Fibroblast of lung (primary cell): Measurements from ENCODE around the gene GGCT. TPM values are rescaled to one million over a fixed set of nuclear protein-coding genes. Genes with fewer than 3 reads are reported as not detected.
A peak's percentile ranks its signal among the peaks of the same experiment; 100 is the strongest.

Source experiments
- DNase-seq, 2 donors: peaks; one replicate each; pipeline versions ENCODE4 v3.0.0 to v3.0.0-alpha.2; 2010; ENCODE audit warnings: low read depth in 2 of 2
- H2AFZ ChIP-seq: 2 replicates; pipeline ENCODE4 v1.5.1; 2012; ENCODE audit warnings: low read length, control low read depth, inconsistent platforms
- H3K27ac ChIP-seq: 2 replicates; pipeline ENCODE4 v1.5.1; 2011; ENCODE audit warnings: low read length, control low read depth; ENCODE audit not compliant: insufficient read depth
- H3K27me3 ChIP-seq: 2 replicates; pipeline ENCODE4 v1.5.1; 2011; ENCODE audit warnings: mild to moderate bottlenecking, low read length; ENCODE audit not compliant: control insufficient read depth, insufficient read depth
- H3K36me3 ChIP-seq: 2 replicates; pipeline ENCODE4 v1.5.1; 2011; ENCODE audit warnings: low read length; ENCODE audit not compliant: control insufficient read depth, insufficient read depth
- H3K4me1 ChIP-seq: 2 replicates; pipeline ENCODE4 v1.5.1; 2011; ENCODE audit warnings: low read length; ENCODE audit not compliant: control insufficient read depth, insufficient read depth; ENCODE audit errors: extremely low read depth
- H3K4me2 ChIP-seq: 2 replicates; pipeline ENCODE4 v1.5.1; 2011; ENCODE audit warnings: low read length, control low read depth; ENCODE audit not compliant: insufficient read depth; ENCODE audit errors: extremely low read depth
- H3K4me3 ChIP-seq, 4 experiments: fragments of 200-600 bp in 1 of 4; sonication (generic) in 1 of 4; replicated peaks in 1 of 4; 2 replicates each; pipeline ENCODE4 v1.5.1; 2011 to 2016; ENCODE audit warnings: low read length in 4 of 4, low read depth in 3 of 4, mild to moderate bottlenecking in 3 of 4, control low read depth in 2 of 4, inconsistent platforms in 1 of 4, mixed read lengths in 1 of 4; ENCODE audit not compliant: insufficient read depth in 1 of 4; ENCODE audit errors: control extremely low read depth in 1 of 4
- H3K79me2 ChIP-seq: 2 replicates; pipeline ENCODE4 v1.5.1; 2012; ENCODE audit warnings: mild to moderate bottlenecking, low read length, inconsistent platforms; ENCODE audit not compliant: control insufficient read depth, insufficient read depth
- H3K9ac ChIP-seq: 2 replicates; pipeline ENCODE4 v1.5.1; 2011; ENCODE audit warnings: mild to moderate bottlenecking, low read length, control low read depth; ENCODE audit not compliant: insufficient read depth
- H3K9me3 ChIP-seq: 2 replicates; pipeline ENCODE4 v1.5.1; 2012; ENCODE audit warnings: low read depth, low read length; ENCODE audit not compliant: control insufficient read depth, insufficient read depth
- H4K20me1 ChIP-seq: 2 replicates; pipeline ENCODE4 v1.5.1; 2011; ENCODE audit warnings: low read length; ENCODE audit not compliant: control insufficient read depth, insufficient read depth; ENCODE audit errors: extremely low read depth
- EZH2 ChIP-seq: IDR thresholded peaks from 2 replicates; pipeline ENCODE4 v1.5.1; 2012; ENCODE audit warnings: low read length, control low read depth, mild to moderate bottlenecking; ENCODE audit errors: missing control alignments
- polyA minus RNA-seq: library from RNA; depleted of rRNA, polyadenylated mRNA; stranded (reverse); fragments of >200 nt; gene quantifications from 2 replicates; pipeline ENCODE4 v1.2.3, GENCODE V29; 2011; ENCODE audit warnings: low replicate concordance
- polyA plus RNA-seq, 2 donors: library from polyadenylated mRNA; depleted of rRNA in 1 of 2; stranded (reverse) in 1 of 2; unstranded in 1 of 2; fragments of >200 nt; gene quantifications; 2 replicates each; pipeline ENCODE4 v1.2.1, GENCODE V29; 2011 to 2012; ENCODE audit warnings: missing spikeins in 1 of 2
- total RNA-seq: library from RNA; depleted of rRNA; stranded (reverse); fragments of >200 nt; gene quantifications from 2 replicates; pipeline ENCODE4 v1.2.1, GENCODE V29; 2014
- TF ChIP-seq, protein P1 (sequence below), 2 donors: IDR thresholded peaks in 1 of 2; conservative IDR thresholded peaks in 1 of 2; 1 replicate in 1 of 2; 2 replicates in 1 of 2; pipeline ENCODE4 v1.5.1; 2011 to 2012; ENCODE audit warnings: low read length in 2 of 2, control low read depth in 1 of 2, inconsistent platforms in 1 of 2, low read depth in 1 of 2, mild to moderate bottlenecking in 1 of 2

GGCT gene, protein sequence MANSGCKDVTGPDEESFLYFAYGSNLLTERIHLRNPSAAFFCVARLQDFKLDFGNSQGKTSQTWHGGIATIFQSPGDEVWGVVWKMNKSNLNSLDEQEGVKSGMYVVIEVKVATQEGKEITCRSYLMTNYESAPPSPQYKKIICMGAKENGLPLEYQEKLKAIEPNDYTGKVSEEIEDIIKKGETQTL
- total RNA-seq: 24.6 and 33.1 TPM in 2 replicates
- 21.6 and 23.2 TPM in 2 replicates for polyA plus RNA-seq
- 31.1 and 32.0 TPM in 2 replicates for polyA plus RNA-seq (2012)
- 9.0 and 9.3 TPM in 2 replicates for polyA minus RNA-seq

GRCh38 chr7:30504301-30505173 lies at the start of gene GGCT:
Gene GGCT (minus strand): TSS chr7:30504829. CDS start chr7:30504709, 120 bp downstream.
- Histone ChIP-seq H3K4me2 (peak within 1 kb of the TSS; percentile 82), H3K4me1 (no peaks in the 10 kb centered on the region), H2AFZ (peak within 1 kb of the TSS; percentile 92), H3K36me3 (no peaks in the 10 kb centered on the region), H3K9me3 (no peaks in the 10 kb centered on the region), H4K20me1 (no peaks in the 10 kb centered on the region), H3K9ac (peak within 1 kb of the TSS; percentile 71), H3K27me3 (no peaks in the 10 kb centered on the region), H3K79me2 (peaks cover 24% of the 10 kb centered on the region), H3K4me3 (peak within 1 kb of the TSS; percentile 61 to 97 (median 89)), H3K27ac (peak within 1 kb of the TSS; percentile 70)
- TF ChIP-seq, protein P1, sequence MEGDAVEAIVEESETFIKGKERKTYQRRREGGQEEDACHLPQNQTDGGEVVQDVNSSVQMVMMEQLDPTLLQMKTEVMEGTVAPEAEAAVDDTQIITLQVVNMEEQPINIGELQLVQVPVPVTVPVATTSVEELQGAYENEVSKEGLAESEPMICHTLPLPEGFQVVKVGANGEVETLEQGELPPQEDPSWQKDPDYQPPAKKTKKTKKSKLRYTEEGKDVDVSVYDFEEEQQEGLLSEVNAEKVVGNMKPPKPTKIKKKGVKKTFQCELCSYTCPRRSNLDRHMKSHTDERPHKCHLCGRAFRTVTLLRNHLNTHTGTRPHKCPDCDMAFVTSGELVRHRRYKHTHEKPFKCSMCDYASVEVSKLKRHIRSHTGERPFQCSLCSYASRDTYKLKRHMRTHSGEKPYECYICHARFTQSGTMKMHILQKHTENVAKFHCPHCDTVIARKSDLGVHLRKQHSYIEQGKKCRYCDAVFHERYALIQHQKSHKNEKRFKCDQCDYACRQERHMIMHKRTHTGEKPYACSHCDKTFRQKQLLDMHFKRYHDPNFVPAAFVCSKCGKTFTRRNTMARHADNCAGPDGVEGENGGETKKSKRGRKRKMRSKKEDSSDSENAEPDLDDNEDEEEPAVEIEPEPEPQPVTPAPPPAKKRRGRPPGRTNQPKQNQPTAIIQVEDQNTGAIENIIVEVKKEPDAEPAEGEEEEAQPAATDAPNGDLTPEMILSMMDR (conservative IDR thresholded peaks at IDR 0.05 in 1 of 2, IDR thresholded peaks at IDR 0.05 in 1 of 2; ENCODE audit: low read depth in 1 of 2, low read length in 2 of 2): no peak
- TF ChIP-seq EZH2: no peak
- DNase-seq: peak; percentile 98

DNA sequence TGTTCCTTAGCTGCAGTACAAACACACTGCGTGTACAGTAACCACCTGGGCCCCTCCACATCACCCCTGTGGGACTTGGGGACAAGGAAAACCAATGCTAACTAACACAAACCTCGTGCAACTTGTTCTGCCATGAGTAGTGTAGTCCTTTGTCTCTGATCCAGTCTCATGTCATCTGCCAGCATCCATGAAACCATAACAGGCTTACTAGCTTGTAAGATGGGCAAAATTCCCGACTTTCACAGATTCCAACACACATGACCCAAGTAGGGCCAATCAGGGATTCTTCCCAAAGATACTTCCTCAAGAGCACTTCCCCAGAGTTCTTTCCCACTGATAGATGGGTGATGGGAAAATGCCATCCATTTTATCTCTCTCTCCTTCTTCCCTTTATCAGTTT lies 48.9 kb upstream of the GGCT start:
- Histone ChIP-seq H3K4me3 (no peak overlapping the region), H3K27me3 (no peaks in the 10 kb centered on the region), H3K9ac (no peak overlapping the region), H3K36me3 (no peaks in the 10 kb centered on the region), H3K79me2 (no peaks in the 10 kb centered on the region), H3K27ac (no peak overlapping the region), H2AFZ (no peak overlapping the region), H3K4me2 (no peak overlapping the region), H3K9me3 (no peaks in the 10 kb centered on the region), H3K4me1 (peaks cover 3% of the 10 kb centered on the region), H4K20me1 (no peaks in the 10 kb centered on the region)
- no peak for DNase-seq
- no peak for TF ChIP-seq EZH2
- TF ChIP-seq, protein P1 (conservative IDR thresholded peaks at IDR 0.05 in 1 of 2, IDR thresholded peaks at IDR 0.05 in 1 of 2; ENCODE audit: low read depth in 1 of 2, low read length in 2 of 2): no peak

GRCh38 chr7:30553141-30553540 lies 48.5 kb upstream of the GGCT start:
- TF ChIP-seq, protein P1 (conservative IDR thresholded peaks at IDR 0.05 in 1 of 2, IDR thresholded peaks at IDR 0.05 in 1 of 2; ENCODE audit: low read depth in 1 of 2, low read length in 2 of 2): no peak
- TF ChIP-seq EZH2: no peak
- Histone ChIP-seq H4K20me1 (no peaks in the 10 kb centered on the region), H3K27me3 (no peaks in the 10 kb centered on the region), H2AFZ (no peak overlapping the region), H3K9ac (no peak overlapping the region), H3K36me3 (no peaks in the 10 kb centered on the region), H3K4me2 (no peak overlapping the region), H3K4me1 (peaks cover 3% of the 10 kb centered on the region), H3K79me2 (no peaks in the 10 kb centered on the region), H3K9me3 (no peaks in the 10 kb centered on the region), H3K27ac (no peak overlapping the region), H3K4me3 (no peak overlapping the region)
- DNase-seq: no peak
